CD4-positive, alpha-beta T cell treated with Interferon gamma for 1 hour (primary cell): Measurements from ENCODE around the gene CLASP2.
"Not testable (repeated sequence)": the region's sequence is repeated elsewhere in the genome, so short reads cannot be mapped to it uniquely, and the experiment has no call there.

ENCODE experiments used
- DNase-seq: peaks from one replicate; pipeline ENCODE4 v3.0.0-alpha.2; 2020

The CLASP2 gene

GRCh38 chr3:33541918-33542317 is 176.1 kb downstream of the CLASP2 start:
- no peak for DNase-seq

DNA sequence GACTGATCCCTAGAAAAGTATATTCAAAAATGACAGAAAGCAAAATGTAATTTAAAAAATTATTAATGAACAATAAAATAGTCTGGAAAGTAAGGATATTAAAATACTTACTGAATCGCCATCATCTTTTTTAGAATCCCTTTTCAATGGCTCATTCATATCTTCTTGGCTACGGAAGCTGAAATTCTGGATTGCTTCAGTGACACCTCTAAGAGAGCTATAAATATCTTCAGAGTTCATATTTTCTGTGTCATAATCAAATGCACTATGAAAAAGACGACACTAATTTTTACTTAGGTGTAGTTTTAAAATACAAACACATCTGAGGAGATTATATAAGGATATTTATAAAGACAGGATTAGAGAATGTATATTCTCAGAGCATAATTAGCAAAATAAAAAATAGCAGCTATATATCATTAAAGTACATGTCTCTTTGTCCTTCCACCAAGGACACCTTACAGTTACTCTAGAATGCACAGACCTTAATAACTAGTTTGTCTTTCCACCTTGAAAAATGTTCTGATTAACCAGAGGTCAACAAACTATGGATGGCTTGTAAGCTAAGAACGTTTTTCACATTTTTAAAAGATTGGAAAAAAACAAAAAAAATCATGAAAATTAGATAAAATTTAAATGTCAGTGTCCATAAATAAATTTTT is 179.2 kb downstream of the CLASP2 start:
- DNase-seq: no peak

- no peak for DNase-seq
Measured at GRCh38 chr3:33537133-33537532, 180.9 kb downstream of the CLASP2 start.

- no peak for DNase-seq
Measured at GRCh38 chr3:33526787-33527186, 191.3 kb downstream of the CLASP2 start.

GRCh38 chr3:33525232-33525631 is 192.8 kb downstream of the CLASP2 start:
- DNase-seq: no peak

- DNase-seq: no peak
Measured at GRCh38 chr3:33523093-33523667, 194.9 kb downstream of the CLASP2 start.

- no peak for DNase-seq
Measured at GRCh38 chr3:33521736-33522135, 196.3 kb downstream of the CLASP2 start.

GRCh38 chr3:33513262-33513863 is 204.7 kb downstream of the CLASP2 start:
- no peak for DNase-seq

GRCh38 chr3:33505027-33505426 is 213.0 kb downstream of the CLASP2 start:
- no peak for DNase-seq

- no peak for DNase-seq
Measured at GRCh38 chr3:33496449-33496848, 221.6 kb downstream of the CLASP2 start.

- DNase-seq: no peak
Measured at GRCh38 chr3:33491721-33492120, 226.3 kb downstream of the CLASP2 start.

DNA sequence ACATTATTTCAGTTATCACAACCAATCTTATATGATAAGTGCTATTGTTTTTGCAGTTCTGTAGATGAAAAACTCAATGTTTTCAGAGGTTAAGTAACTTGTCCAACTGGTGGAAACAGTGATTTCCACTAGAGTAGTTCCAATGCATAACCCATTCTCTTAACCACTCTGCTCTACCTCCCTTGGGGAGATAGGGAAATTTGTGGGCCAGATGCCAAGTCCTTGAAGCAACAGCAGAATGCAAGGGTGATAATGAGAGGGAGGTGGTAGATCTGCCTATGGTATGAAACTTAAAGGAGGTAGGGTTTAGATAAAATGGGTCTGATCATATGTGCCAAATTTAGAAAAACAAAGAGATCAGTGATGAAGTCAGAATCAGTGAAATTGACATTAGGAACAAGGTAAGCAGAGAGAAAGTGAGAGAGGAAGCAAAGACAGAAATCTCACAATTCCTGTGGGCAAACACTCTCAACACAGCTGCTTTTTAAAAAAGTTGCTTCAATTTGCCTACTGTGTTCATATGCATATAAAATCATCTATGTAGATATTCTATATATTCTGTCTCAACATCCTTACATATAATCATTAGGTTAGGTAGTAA is 227.3 kb downstream of the CLASP2 start:
- DNase-seq: no peak

GRCh38 chr3:33488683-33489082 is 229.4 kb downstream of the CLASP2 start:
- DNase-seq: no peak

DNA sequence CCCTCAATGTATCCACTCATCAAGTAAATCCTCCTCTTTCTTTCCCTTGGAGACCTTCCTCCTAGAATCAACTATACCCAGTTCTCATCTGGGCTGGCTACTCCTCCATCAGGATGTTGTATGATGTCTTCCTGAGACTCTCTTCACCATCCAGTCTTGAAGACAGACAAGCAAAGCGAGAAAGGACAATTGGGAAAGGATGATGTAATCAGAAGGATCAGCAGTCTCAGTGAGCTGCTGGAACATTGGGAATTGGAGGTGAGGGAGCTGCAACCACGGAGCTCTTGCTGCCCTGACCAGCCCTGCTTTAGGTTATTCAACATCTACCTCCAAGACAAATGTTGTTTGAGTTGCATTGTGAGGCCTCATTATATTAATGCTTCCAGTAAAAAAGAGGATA is 229.8 kb downstream of the CLASP2 start:
- no peak for DNase-seq

DNA sequence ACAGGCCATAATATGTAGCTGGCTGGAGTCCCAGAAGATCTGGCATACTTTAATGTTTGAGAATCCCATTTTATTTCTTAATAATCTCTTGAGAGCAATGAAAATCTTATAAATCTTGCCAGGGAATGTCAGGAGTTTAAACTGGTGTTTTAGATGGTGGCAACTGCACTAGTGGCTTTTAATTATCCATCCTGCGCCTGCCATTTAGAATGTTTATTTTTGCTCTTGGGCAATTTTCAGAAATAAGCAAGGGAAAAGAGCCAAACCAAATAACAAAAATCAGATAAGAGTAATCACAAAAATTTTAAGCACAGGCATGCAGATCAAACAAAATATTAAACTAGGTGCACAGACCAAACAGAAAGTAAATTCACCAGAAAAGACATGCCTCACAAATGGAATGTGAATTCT is 235.9 kb downstream of the CLASP2 start:
- DNase-seq: no peak

DNA sequence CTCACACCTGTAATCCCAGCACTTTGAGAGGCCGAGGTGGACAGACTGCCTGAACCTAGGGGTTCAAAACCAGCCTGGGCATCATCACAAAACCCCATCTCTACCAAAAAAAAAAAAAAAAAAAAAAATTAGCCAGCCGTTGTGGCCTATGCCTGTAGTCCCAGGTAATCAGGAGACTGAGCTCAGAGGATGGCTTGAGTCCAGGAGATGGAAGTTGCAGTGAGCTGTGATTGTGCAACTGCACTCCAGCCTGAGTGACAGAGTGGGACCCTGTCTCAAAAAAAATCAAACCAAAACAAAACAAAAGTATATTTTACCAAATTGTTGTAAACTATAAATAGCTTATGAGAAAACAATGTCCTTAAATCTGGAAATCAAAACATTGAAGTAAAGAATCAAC is 243.2 kb downstream of the CLASP2 start:
- no peak for DNase-seq

- no peak for DNase-seq
Measured at GRCh38 chr3:33473813-33474212, 244.2 kb downstream of the CLASP2 start.

DNA sequence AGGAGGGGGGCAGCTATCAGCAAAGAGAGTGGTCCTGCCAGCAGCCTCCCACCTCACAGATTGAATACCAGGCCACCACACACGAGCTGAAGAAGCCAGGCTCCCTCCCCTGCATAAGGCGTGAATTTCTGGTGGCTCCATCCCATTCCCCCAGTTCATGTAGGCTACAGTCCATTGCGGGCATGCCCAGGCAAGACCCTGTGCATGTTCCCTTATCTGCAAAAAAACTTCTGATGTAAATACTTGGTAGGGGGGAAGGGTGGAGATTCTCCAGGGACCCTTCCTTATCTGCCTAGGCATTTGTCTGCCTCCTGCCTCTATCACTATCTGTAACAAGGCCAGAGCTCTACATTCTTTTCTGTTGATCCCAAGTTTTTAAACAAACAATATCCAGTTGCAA is 250.3 kb downstream of the CLASP2 start:
- no peak for DNase-seq

DNA sequence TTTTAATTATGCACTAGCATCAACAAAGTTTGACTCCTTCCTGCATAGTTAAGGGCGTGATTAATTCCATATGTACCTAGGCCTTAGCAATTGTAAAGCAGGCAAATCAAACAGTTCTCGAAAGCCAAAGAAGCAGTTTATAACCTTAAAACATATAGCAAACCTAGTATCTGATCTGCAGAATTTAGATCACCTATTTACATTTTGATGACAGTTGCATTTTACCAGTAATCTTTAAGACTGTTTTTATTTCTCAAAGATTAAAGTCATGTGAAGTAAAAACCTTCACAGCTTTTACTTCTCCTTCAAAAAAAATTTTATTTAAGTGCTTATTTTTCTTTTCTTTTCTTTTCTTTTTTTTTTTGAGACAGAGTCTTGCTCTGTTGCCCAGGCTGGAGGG is 257.0 kb downstream of the CLASP2 start:
- DNase-seq: no peak

DNA sequence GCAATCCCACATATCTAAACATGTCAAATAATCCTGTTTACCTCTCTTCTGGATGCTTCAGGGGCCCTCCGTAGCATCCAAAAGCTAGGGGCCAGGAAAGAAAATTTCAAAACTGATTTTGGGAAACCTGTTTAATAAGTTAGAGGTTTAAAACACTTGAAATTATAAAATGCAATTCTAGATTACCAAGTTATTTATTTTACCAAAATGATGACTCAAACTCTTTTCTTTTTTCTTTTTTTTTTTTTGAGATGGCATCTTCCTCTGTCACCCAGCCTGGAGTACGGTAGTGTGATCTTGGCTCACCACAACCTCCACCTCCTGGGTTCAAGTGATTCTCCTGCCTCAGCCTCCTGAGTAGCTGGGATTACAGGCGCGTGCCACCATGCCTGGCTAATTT is 258.5 kb downstream of the CLASP2 start:
- DNase-seq: not testable (repeated sequence)

DNA sequence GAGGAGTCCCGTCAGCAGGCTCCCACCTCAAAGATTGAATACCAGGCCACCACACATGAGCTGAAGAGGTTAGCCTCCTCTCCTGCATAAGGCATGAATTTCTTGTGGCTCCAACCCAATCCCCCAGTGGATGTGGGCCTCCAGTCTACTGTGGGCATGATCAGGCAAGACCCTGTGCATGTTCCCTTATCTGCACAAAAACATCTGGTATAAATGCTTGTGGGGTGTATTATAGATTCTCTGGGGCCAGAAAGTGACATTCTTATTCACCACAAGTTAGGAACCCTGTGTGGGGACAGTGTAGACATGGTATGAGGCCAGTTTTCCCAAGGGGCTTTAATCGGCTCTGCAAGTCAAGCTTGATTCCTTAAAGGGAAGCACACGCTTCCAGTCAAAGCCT is 259.6 kb downstream of the CLASP2 start:
- no peak for DNase-seq

- no peak for DNase-seq
Measured at GRCh38 chr3:33456756-33457155, 261.3 kb downstream of the CLASP2 start.

DNA sequence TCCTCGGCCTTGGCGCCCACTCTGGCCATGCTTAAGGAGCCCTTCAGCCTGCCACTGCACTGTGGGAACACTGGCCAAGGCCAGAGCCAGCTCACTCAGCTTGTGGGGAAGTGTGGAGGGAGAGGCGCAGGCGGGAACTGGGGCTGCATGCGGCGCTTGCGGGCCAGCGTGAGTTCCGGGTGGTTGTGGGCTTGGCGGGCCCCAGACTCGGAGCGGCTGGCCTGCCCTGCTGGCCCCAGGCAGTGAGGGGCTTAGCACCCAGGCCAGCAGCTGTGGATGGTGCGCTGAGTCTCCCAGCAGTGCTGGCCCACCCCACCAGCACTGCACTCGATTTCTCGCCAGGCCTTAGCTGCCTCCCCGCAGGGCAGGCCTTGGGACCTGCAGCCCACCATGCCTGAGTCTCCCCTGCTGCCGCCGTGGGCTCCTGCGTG is 264.7 kb downstream of the CLASP2 start:
- no peak for DNase-seq

DNA sequence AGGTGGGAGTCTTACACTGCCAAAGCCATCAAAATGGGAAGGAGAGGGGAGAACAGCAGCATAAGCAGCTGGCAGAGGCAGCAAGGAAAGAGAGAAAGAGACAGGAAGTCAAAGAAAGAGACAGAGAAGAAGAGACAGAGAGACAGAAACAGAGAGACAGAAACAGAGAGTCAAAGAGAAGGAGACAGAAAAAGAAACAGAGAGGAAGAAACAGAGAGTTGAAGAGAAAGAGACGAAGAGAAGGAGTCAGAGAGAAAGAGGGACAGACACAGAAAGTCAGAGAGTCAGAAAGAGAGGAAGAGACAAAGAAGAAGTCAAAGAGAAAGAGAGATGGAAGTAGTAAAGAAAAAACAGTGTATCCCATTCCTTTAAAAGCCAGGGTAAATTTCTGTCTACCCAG is 266.1 kb downstream of the CLASP2 start:
- not testable (repeated sequence) for DNase-seq
